Measurements from ENCODE around the gene SETD5.
A peak's percentile ranks its signal among the peaks of the same experiment; 100 is the strongest.

Gene SETD5

GRCh38 chr3:9496893-9497292 is 99.5 kb downstream of the SETD5 start:
- H3K27ac ChIP-seq, result no peak overlapping the region
- TF ChIP-seq CTCF (conservative IDR thresholded peaks at IDR 0.05) (no peak), ZFX (IDR thresholded peaks at IDR 0.05) (no peak)

- TF ChIP-seq CTCF (conservative IDR thresholded peaks at IDR 0.05), result no peak
- no peak overlapping the region for H3K27ac ChIP-seq
Observed at GRCh38 chr3:9497821-9498565, 100.6 kb downstream of the SETD5 start.

DNA sequence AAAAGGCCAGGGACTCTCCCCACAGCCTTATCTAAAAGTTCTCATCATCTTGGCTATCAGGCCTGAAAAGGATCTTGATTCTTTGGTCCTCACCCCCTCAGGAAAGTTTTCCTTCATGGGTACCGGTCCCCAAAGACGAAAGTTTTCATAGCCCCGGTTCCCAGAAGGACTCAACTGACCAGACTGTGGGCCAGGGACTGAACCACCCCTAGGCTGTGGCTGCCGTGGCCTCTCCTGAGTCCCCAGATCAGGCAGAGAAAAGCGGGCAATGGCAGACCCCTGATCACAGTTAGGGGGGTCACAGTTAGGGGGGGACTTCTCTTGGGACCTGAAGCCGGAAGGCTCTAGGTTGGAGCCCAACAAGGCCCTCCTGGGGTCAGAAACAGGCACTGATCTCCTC is 101.4 kb downstream of the SETD5 start:
- no peak overlapping the region for H3K27ac ChIP-seq
- TF ChIP-seq CTCF (conservative IDR thresholded peaks at IDR 0.05) (no peak), ZFX (IDR thresholded peaks at IDR 0.05) (no peak)

- no peak overlapping the region for H3K27ac ChIP-seq
- TF ChIP-seq ZFX (IDR thresholded peaks at IDR 0.05), result no peak
- TF ChIP-seq CTCF (conservative IDR thresholded peaks at IDR 0.05), result no peak
Observed at GRCh38 chr3:9499455-9500107, 102.2 kb downstream of the SETD5 start.

DNA sequence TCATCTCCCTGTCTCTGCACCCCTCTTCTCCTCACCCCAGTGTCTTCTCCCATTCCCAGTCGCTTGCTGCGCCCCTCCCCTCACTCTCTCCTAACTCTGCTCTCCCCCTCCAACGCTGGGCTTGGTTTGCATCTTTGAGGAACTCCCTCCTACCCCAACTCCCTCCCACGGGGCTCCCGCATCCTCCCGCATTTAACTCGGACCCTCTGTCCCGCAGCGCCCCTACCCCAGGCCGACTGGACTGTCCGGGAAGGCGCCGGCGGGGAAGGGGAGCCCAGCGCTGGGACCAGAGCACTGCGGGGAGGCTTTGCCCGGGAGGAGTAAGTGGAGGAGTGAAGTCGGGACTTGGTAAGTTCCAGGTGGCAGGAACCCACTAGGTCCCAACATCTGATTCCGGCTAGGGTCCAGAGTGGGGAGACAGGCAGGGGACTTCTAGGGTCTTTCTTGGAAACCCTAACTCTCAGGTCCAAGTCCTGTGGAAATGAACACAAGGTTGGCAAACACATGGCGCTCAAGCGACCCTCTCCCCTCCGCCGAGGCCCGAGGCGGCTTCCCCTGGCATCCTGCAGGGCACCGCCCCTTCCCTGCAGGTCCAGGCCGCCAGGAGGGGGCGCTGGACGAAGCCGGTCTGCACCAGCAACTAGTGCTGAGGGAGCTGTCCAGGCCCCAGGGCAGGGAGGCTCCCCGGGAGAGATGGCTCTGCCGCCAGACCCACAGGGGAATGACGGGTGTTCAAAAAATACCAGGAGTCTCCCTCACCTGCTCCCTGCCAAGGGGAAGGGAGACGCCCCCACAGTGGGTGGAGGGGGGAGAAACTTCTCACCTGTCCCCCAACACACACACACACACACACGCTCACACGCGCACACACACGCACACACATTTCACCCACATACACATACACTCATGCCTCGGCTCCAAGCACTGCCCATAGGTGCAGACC is 103.0 kb downstream of the SETD5 start:
- TF ChIP-seq CTCF (conservative IDR thresholded peaks at IDR 0.05) (peak; percentile 86), ZFX (IDR thresholded peaks at IDR 0.05) (no peak)
- H3K27ac ChIP-seq, result no peak overlapping the region

DNA sequence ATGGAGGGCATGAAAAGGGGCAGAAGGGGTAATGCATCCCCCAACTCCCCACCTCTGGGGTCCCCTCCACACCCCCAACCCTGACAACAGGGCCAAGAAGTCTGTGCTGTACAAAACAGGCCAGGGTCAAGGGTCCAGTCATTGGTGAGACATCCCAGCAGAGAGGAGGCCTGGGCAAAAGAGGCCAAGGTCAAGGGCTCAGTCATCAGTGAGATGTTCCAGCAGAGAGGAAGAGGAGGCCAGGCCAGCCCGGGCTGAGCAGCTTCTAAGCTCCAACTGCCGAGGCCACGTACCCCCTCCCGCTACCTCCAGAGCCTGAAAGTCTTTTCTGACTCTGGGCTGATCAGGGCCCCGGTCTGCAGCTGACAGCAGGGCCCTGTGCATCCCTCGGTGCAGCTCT is 103.8 kb downstream of the SETD5 start:
- no peak overlapping the region for H3K27ac ChIP-seq
- no peak for TF ChIP-seq CTCF (conservative IDR thresholded peaks at IDR 0.05)
- TF ChIP-seq ZFX (IDR thresholded peaks at IDR 0.05), result no peak
